DOHH2 (cell line): Measurements from ENCODE around the gene CPAMD8.

ENCODE experiments used
- H3F3A ChIP-seq: fragments of 200-600 bp; sonication (generic), shearing (Covaris generic); 2 replicates; pipeline ENCODE4 v1.6.0; 2016; ENCODE audit warnings: antibody characterized with exemption, mild to moderate bottlenecking; ENCODE audit not compliant: control insufficient read depth, insufficient read depth
- H3K27ac ChIP-seq: fragments of 200-600 bp; sonication (generic); 2 replicates; pipeline ENCODE4 v1.5.1; 2014; ENCODE audit warnings: low read depth, mild to moderate bottlenecking, low read length, moderate library complexity
- H3K27me3 ChIP-seq: fragments of 200-600 bp; sonication (generic); 2 replicates; pipeline ENCODE4 v1.6.1; 2014; ENCODE audit warnings: mild to moderate bottlenecking, low read length, mixed read lengths; ENCODE audit not compliant: control insufficient read depth
- H3K36me3 ChIP-seq: fragments of 200-600 bp; sonication (generic); 2 replicates; pipeline ENCODE4 v1.6.1; 2014; ENCODE audit warnings: mild to moderate bottlenecking, low read length, moderate library complexity, mixed read lengths; ENCODE audit not compliant: control insufficient read depth
- H3K4me1 ChIP-seq: fragments of 200-600 bp; sonication (generic); 2 replicates; pipeline ENCODE4 v1.6.1; 2014; ENCODE audit warnings: mild to moderate bottlenecking, low read length, mixed read lengths; ENCODE audit not compliant: control insufficient read depth
- H3K4me2 ChIP-seq: fragments of 200-600 bp; sonication (generic); 2 replicates; pipeline ENCODE4 v1.6.0; 2014; ENCODE audit warnings: mild to moderate bottlenecking, low read length, moderate library complexity
- H3K4me3 ChIP-seq: fragments of 200-600 bp; sonication (generic); 2 replicates; pipeline ENCODE4 v1.5.1; 2014; ENCODE audit warnings: mild to moderate bottlenecking, low read length, mixed read lengths
- H3K79me2 ChIP-seq: fragments of 200-600 bp; sonication (generic); 2 replicates; pipeline ENCODE4 v1.6.1; 2014; ENCODE audit warnings: mild to moderate bottlenecking, low read length, mixed read lengths; ENCODE audit not compliant: control insufficient read depth
- H3K9me2 ChIP-seq: fragments of 200-600 bp; sonication (generic); replicated peaks from 2 replicates; pipeline ENCODE4 v1.6.1; 2014; ENCODE audit warnings: mild to moderate bottlenecking, low read length, mixed read lengths; ENCODE audit not compliant: control insufficient read depth
- H3K9me3 ChIP-seq: fragments of 200-600 bp; sonication (generic); 2 replicates; pipeline ENCODE4 v1.6.1; 2014; ENCODE audit warnings: antibody characterized with exemption, low read length, mixed read lengths; ENCODE audit not compliant: control insufficient read depth, insufficient read depth
- H4K20me1 ChIP-seq: fragments of 200-600 bp; sonication (generic); 2 replicates; pipeline ENCODE4 v1.6.0; 2014; ENCODE audit warnings: low read depth, mild to moderate bottlenecking, antibody characterized with exemption, low read length, moderate library complexity; ENCODE audit not compliant: control insufficient read depth, insufficient read depth
- CTCF ChIP-seq: fragments of 200-600 bp; sonication (generic); IDR thresholded peaks from one replicate; pipeline ENCODE4 v1.5.1; 2014; ENCODE audit warnings: antibody characterized with exemption, mild to moderate bottlenecking, low read depth, low read length; ENCODE audit not compliant: poor library complexity, severe bottlenecking
- EZH2phosphoT487 ChIP-seq: fragments of 200-600 bp; sonication (generic); IDR thresholded peaks from 2 replicates; pipeline ENCODE4 v1.6.1; 2017; ENCODE audit warnings: borderline replicate concordance, mild to moderate bottlenecking, antibody characterized with exemption, low read length, moderate library complexity, mixed read lengths

The CPAMD8 gene

GRCh38 chr19:17037184-17037583 is 10.6 kb upstream of the CPAMD8 start:
- Histone ChIP-seq H3K9me3 (no peaks in the 10 kb centered on the region), H3K27ac (no peak overlapping the region), H3K36me3 (no peaks in the 10 kb centered on the region), H3K9me2 (no peaks in the 10 kb centered on the region), H4K20me1 (no peaks in the 10 kb centered on the region), H3K4me1 (peaks cover 6% of the 10 kb centered on the region), H3K4me2 (no peak overlapping the region), H3K4me3 (no peak overlapping the region), H3F3A (no peaks in the 10 kb centered on the region), H3K27me3 (no peaks in the 10 kb centered on the region), H3K79me2 (no peaks in the 10 kb centered on the region)
- no peak for TF ChIP-seq CTCF
- TF ChIP-seq EZH2phosphoT487: no peak

GRCh38 chr19:17036640-17037039 is 10.0 kb upstream of the CPAMD8 start:
- Histone ChIP-seq H3K4me2 (no peak overlapping the region), H3K9me3 (no peaks in the 10 kb centered on the region), H3K4me1 (peaks cover 6% of the 10 kb centered on the region), H3K36me3 (no peaks in the 10 kb centered on the region), H3K27ac (no peak overlapping the region), H3F3A (no peaks in the 10 kb centered on the region), H3K79me2 (no peaks in the 10 kb centered on the region), H3K4me3 (no peak overlapping the region), H3K27me3 (no peaks in the 10 kb centered on the region), H3K9me2 (no peaks in the 10 kb centered on the region), H4K20me1 (no peaks in the 10 kb centered on the region)
- TF ChIP-seq CTCF (no peak), EZH2phosphoT487 (no peak)

- Histone ChIP-seq H3K4me1 (peaks cover 6% of the 10 kb centered on the region), H3K4me3 (no peak overlapping the region), H3K9me3 (no peaks in the 10 kb centered on the region), H3F3A (no peaks in the 10 kb centered on the region), H3K79me2 (no peaks in the 10 kb centered on the region), H3K9me2 (no peaks in the 10 kb centered on the region), H4K20me1 (no peaks in the 10 kb centered on the region), H3K27me3 (peaks cover under 1% of the 10 kb centered on the region; the same call in 1 of the 2 replicates), H3K27ac (no peak overlapping the region), H3K36me3 (no peaks in the 10 kb centered on the region), H3K4me2 (peak overlapping the region; percentile 30; the same call in 1 of the 2 replicates)
- TF ChIP-seq EZH2phosphoT487 (no peak), CTCF (no peak)
Measured at GRCh38 chr19:17035842-17036424, 9.3 kb upstream of the CPAMD8 start.
